HepG2 (cell line): ENCODE results near the gene RACGAP1. TPM values are rescaled to one million over a fixed set of nuclear protein-coding genes. Genes with fewer than 3 reads are reported as not detected.

ENCODE experiments used
- ATAC-seq: fragments of 200-7000 bp; cut with Tn5 transposase; 3 replicates; pipeline ENCODE4 v1.9.1; 2020; ENCODE audit warnings: mild to moderate bottlenecking, moderate library complexity
- BruUV-seq: library from RNA; stranded (reverse); fragments of 400-500 nt; replicated peaks from 2 replicates; lab custom pipeline; 2021; lab: Mats Ljungman, UMichigan
- CTCF ChIA-PET: fragments of 300-600 bp; formaldehyde crosslinking; extraction: SDS; loops from one replicate; lab custom pipeline; 2021; ENCODE audit warnings: low total read pairs, inconsistent platforms, low intra/inter-chr PET ratio; lab: Yijun Ruan, JAX
- POLR2A ChIA-PET: fragments of 350-600 bp; sonication (Branson Sonifier 250); formaldehyde crosslinking; loops from one replicate; lab custom pipeline; 2020; ENCODE audit warnings: antibody characterized with exemption, inconsistent platforms; lab: Yijun Ruan, JAX
- DNase-seq: peaks from one replicate; pipeline ENCODE4 v3.0.0-alpha.2; 2015; ENCODE audit warnings: low spot score
- FAIRE-seq: peaks from 3 replicates; lab custom pipeline; 2011; peaks lifted over from hg19 to GRCh38; lab: Jason Lieb, UNC
- H2AFZ ChIP-seq: one replicate; pipeline ENCODE4 v1.6.1; 2011; ENCODE audit warnings: low read length, inconsistent platforms
- H3K27ac ChIP-seq: fragments of 300-600 bp; 3 replicates; pipeline ENCODE4 v1.8.0; 2011; ENCODE audit warnings: mixed run types, mild to moderate bottlenecking, mixed read lengths, low read length, inconsistent platforms; ENCODE audit not compliant: insufficient read depth; ENCODE audit errors: extremely low read length
- H3K27me3 ChIP-seq, 2 experiments: fragments of 200-600 bp in 1 of 2; 2 replicates in 1 of 2; 3 replicates in 1 of 2; pipeline versions ENCODE4 v1.6.0 to v1.8.0; 2011; ENCODE audit warnings: low read length in 2 of 2, mild to moderate bottlenecking in 2 of 2, moderate library complexity in 2 of 2, inconsistent platforms in 1 of 2; ENCODE audit not compliant: insufficient read depth in 2 of 2, control insufficient read depth in 1 of 2
- H3K36me3 ChIP-seq, 2 experiments: fragments of 200-600 bp in 1 of 2; replicated peaks in 1 of 2; 2 replicates in 1 of 2; 3 replicates in 1 of 2; pipeline versions ENCODE4 v1.5.1 to v1.8.0; 2011; ENCODE audit warnings: low read length in 2 of 2, inconsistent platforms in 1 of 2; ENCODE audit not compliant: insufficient read depth in 2 of 2, control insufficient read depth in 1 of 2
- H3K4me1 ChIP-seq: 2 replicates; pipeline ENCODE4 v1.5.1; 2012; ENCODE audit warnings: low read length, inconsistent platforms; ENCODE audit not compliant: insufficient read depth
- H3K4me2 ChIP-seq: 2 replicates; pipeline ENCODE4 v1.6.0; 2011; ENCODE audit warnings: low read depth, low read length, inconsistent platforms
- H3K4me3 ChIP-seq, 3 experiments: fragments of 200-600 bp in 1 of 3; sonication (generic), shearing (Covaris generic) in 1 of 3; replicated peaks in 1 of 3; 2 replicates each; pipeline ENCODE4 v1.5.1; 2011 to 2016; ENCODE audit warnings: low read length in 3 of 3, inconsistent platforms in 2 of 3, low read depth in 2 of 3, mild to moderate bottlenecking in 2 of 3, control low read depth in 1 of 3, mixed read lengths in 1 of 3; ENCODE audit not compliant: insufficient read depth in 1 of 3
- H3K79me2 ChIP-seq: one replicate; pipeline ENCODE4 v1.6.1; 2011; ENCODE audit warnings: low read length, inconsistent platforms; ENCODE audit not compliant: insufficient read depth
- H3K9ac ChIP-seq: 2 replicates; pipeline ENCODE4 v1.6.0; 2011; ENCODE audit warnings: mild to moderate bottlenecking, low read depth, low read length, inconsistent platforms; ENCODE audit not compliant: insufficient read depth
- H3K9me3 ChIP-seq: 2 replicates; pipeline ENCODE4 v1.5.1; 2012; ENCODE audit warnings: mild to moderate bottlenecking, low read length
- H4K20me1 ChIP-seq: 2 replicates; pipeline ENCODE4 v1.6.0; 2011; ENCODE audit warnings: inconsistent platforms, mild to moderate bottlenecking, low read length, moderate library complexity; ENCODE audit not compliant: insufficient read depth
- BRF2 ChIP-seq: sonication (generic); formaldehyde crosslinking; IDR thresholded peaks from 2 replicates; pipeline ENCODE4 v1.8.1; 2022; ENCODE audit warnings: mild to moderate bottlenecking, missing genetic modification reagents
- CBX5 ChIP-seq: sonication (generic); formaldehyde crosslinking; IDR thresholded peaks from 2 replicates; pipeline ENCODE4 v1.4.0; 2020; ENCODE audit warnings: missing genetic modification reagents, borderline replicate concordance
- HDAC1 ChIP-seq: sonication (generic); formaldehyde crosslinking; IDR thresholded peaks from 2 replicates; pipeline ENCODE4 v1.5.1; 2020; ENCODE audit warnings: mild to moderate bottlenecking, missing genetic modification reagents
- HNRNPLL ChIP-seq: fragments of 200-400 bp; formaldehyde crosslinking; IDR thresholded peaks from 2 replicates; pipeline ENCODE4 v1.6.1; 2017; ENCODE audit warnings: mild to moderate bottlenecking, low read depth, low read length; ENCODE audit not compliant: poor library complexity, severe bottlenecking
- IRF9 ChIP-seq: sonication (generic); formaldehyde crosslinking; IDR thresholded peaks from 2 replicates; pipeline ENCODE4 v1.8.0; 2022; ENCODE audit warnings: missing genetic modification reagents, mild to moderate bottlenecking, borderline replicate concordance
- KDM2A ChIP-seq: sonication (generic); formaldehyde crosslinking; IDR thresholded peaks from 2 replicates; pipeline ENCODE4 v1.4.0; 2020; ENCODE audit warnings: low read depth, missing genetic modification reagents, borderline replicate concordance
- SNAPC4 ChIP-seq: sonication (generic); formaldehyde crosslinking; IDR thresholded peaks from 2 replicates; pipeline ENCODE4 v1.4.0; 2020; ENCODE audit warnings: mild to moderate bottlenecking, missing genetic modification reagents
- ZBTB21 ChIP-seq: sonication (generic); formaldehyde crosslinking; IDR thresholded peaks from 2 replicates; pipeline ENCODE4 v1.4.0; 2020; ENCODE audit warnings: missing genetic modification reagents
- ZFP36L1 ChIP-seq: sonication (generic); formaldehyde crosslinking; IDR thresholded peaks from 2 replicates; pipeline ENCODE4 v1.8.0; 2022; ENCODE audit warnings: mild to moderate bottlenecking, missing genetic modification reagents, moderate library complexity
- ZFP62 ChIP-seq: sonication (generic); formaldehyde crosslinking; IDR thresholded peaks from 2 replicates; pipeline ENCODE4 v1.4.0; 2020; ENCODE audit warnings: missing genetic modification reagents
- ZNF33A ChIP-seq: sonication (generic); formaldehyde crosslinking; IDR thresholded peaks from 2 replicates; pipeline ENCODE4 v1.5.1; 2020; ENCODE audit warnings: missing genetic modification reagents, mild to moderate bottlenecking, moderate library complexity, borderline replicate concordance
- ZNF33B ChIP-seq: sonication (generic); formaldehyde crosslinking; IDR thresholded peaks from 2 replicates; pipeline ENCODE4 v1.5.1; 2020; ENCODE audit warnings: mild to moderate bottlenecking, missing genetic modification reagents
- WGBS: methylation state at CpG from one replicate; pipeline ENCODE4 v1.1.6; 2017; ENCODE audit warnings: low lambda C conversion rate; 5-methylcytosine and 5-hydroxymethylcytosine counted together
- in situ Hi-C: cut with HindIII; loops from 2 replicates; pipeline ENCODE4 v1.10.0; 2017; ENCODE audit warnings: low pct_unique_long_range_greater_than_20kb; ENCODE audit not compliant: extremely low pct_ligation_motif_present
- intact Hi-C: fragments of 100-400 bp; cut with micrococcal nuclease; formaldehyde crosslinking; loops from one replicate; pipeline ENCODE4 v1.10.0; 2022; ENCODE audit not compliant: unreplicated experiment
- polyA plus RNA-seq, 8 experiments: library from polyadenylated mRNA; depleted of rRNA in 3 of 8; stranded (reverse) in 7 of 8; unstranded in 1 of 8; fragments of >200 nt; fragmentation: Illumina TruSeq in 4 of 8; extraction: Trizol in 4 of 8; gene quantifications; 2 replicates each; pipeline versions ENCODE4 v1.2.1 to v1.2.3, GENCODE V29; 2011 to 2016; ENCODE audit warnings: low read depth in 4 of 8, missing spikeins in 1 of 8, mixed read lengths in 1 of 8; ENCODE audit not compliant: insufficient read depth in 1 of 8
- total RNA-seq, 5 experiments: library from RNA; depleted of rRNA; stranded (reverse); fragments of >200 nt; fragmentation: Illumina TruSeq; extraction: Trizol; gene quantifications; 2 replicates each; pipeline ENCODE4 v1.2.3, GENCODE V29; 2016; ENCODE audit warnings: low read depth in 1 of 5

The RACGAP1 gene
- total and polyA plus RNA-seq, 2 of the 13 experiments (the other 11 are each of a cell fraction or from before 2014, with no cell fraction given): 16.7 to 57.9 TPM

GRCh38 chr12:49967777-49968250, 57.5 kb downstream of the RACGAP1 start (continued):
- TF ChIP-seq SNAPC4 (CRISPR knock-in tag): no peak

- in situ Hi-C loops: no loop called here
- Histone ChIP-seq H3K4me2 (peak overlapping the region; percentile 91), H3K4me1 (peaks cover 54% of the 10 kb centered on the region), H3K27ac (no peak overlapping the region), H3K27me3 (peaks cover 5 to 65% of the 10 kb centered on the region in 2 experiments), H3K4me3 (peak overlapping the region; percentile 33 to 69 (median 40); a peak in 5 of 6 replicates), H3K9me3 (no peaks in the 10 kb centered on the region), H3K36me3 (no peaks in the 10 kb centered on the region), H3K9ac (no peak overlapping the region), H2AFZ (no peak overlapping the region), H3K79me2 (no peaks in the 10 kb centered on the region), H4K20me1 (no peaks in the 10 kb centered on the region)
- DNase-seq: peak; percentile 71
- no TSS peak for BruUV-seq
- WGBS: 10% methylated on average over 8 of the region's 40 CpGs
- ChIA-PET POLR2A (interaction anchor here (0.7 to 3.0 kb wide), 3 partner anchors 12 to 200 kb away, joined by 3 to 24 read pairs (median 3); partner anchors contain the start of gene CERS5), CTCF (interaction anchor here (0.8 to 3.9 kb wide), 6 partner anchors 72 to 107 kb away, joined by 3 to 65 read pairs (median 4); partner anchors contain the start of gene ASIC1)
- peak; percentile 79 for ATAC-seq
- peak; percentile 52 for FAIRE-seq
- intact Hi-C loops: loop anchor here (1.0 kb wide), 4 partner anchors 14 to 103 kb away; no protein-coding TSS in a partner anchor
- TF ChIP-seq ZFP36L1 (no peak), IRF9 (CRISPR knock-in tag) (peak; percentile 23; the same call in 1 of the 2 replicates), BRF2 (CRISPR knock-in tag) (no peak), KDM2A (CRISPR knock-in tag) (peak; percentile 63; the same call in 1 of the 2 replicates), HNRNPLL (peak; percentile 18), ZNF33B (no peak), HDAC1 (peak; percentile 58; the same call in 1 of the 2 replicates), ZBTB21 (CRISPR knock-in tag) (no peak), CBX5 (CRISPR knock-in tag) (no peak), ZFP62 (0 out of 2 replicates have a peak, but pooled peaks have one; percentile 57), ZNF33A (no peak)
Measured at GRCh38 chr12:49967042-49967776, 58.1 kb downstream of the RACGAP1 start.
